Liver (tissue), 9 donors: Measurements from ENCODE around the gene CFAP77. TPM values are rescaled to one million over a fixed set of nuclear protein-coding genes. Genes with fewer than 3 reads are reported as not detected.

Experiments used
- DNase-seq: peaks from one replicate; pipeline ENCODE4 v3.0.0-alpha.2; 2017; ENCODE audit warnings: low spot score
- H3K27ac ChIP-seq, 2 donors: one replicate each; pipeline ENCODE4 v1.7.0; 2013; ENCODE audit warnings: inconsistent platforms in 2 of 2, low read length in 2 of 2, control low read depth in 1 of 2, low read depth in 1 of 2, mild to moderate bottlenecking in 1 of 2
- H3K27me3 ChIP-seq, 4 donors: one replicate each; pipeline versions ENCODE4 v1.6.1 to v1.7.0; 2013; ENCODE audit warnings: low read length in 3 of 4, inconsistent platforms in 1 of 4, mild to moderate bottlenecking in 1 of 4, moderate library complexity in 1 of 4; ENCODE audit not compliant: control insufficient read depth in 4 of 4, insufficient read depth in 4 of 4
- H3K36me3 ChIP-seq, 4 donors: one replicate each; pipeline versions ENCODE4 v1.6.1 to v1.7.0; 2013; ENCODE audit warnings: low read length in 3 of 4, mild to moderate bottlenecking in 3 of 4, low read depth in 1 of 4, moderate library complexity in 1 of 4; ENCODE audit not compliant: control insufficient read depth in 4 of 4, insufficient read depth in 3 of 4
- H3K4me1 ChIP-seq, 4 donors: one replicate each; pipeline versions ENCODE4 v1.6.1 to v1.7.0; 2013; ENCODE audit warnings: low read length in 3 of 4, mild to moderate bottlenecking in 3 of 4, moderate library complexity in 1 of 4; ENCODE audit not compliant: control insufficient read depth in 4 of 4, insufficient read depth in 4 of 4
- H3K4me3 ChIP-seq, 3 donors: one replicate each; pipeline versions ENCODE4 v1.6.1 to v1.7.0; 2013; ENCODE audit warnings: low read length in 3 of 3, control low read depth in 1 of 3, low read depth in 1 of 3, mild to moderate bottlenecking in 1 of 3
- H3K9ac ChIP-seq, 2 donors: one replicate each; pipeline ENCODE4 v1.7.0; 2013; ENCODE audit warnings: low read length in 2 of 2, mild to moderate bottlenecking in 2 of 2, moderate library complexity in 2 of 2, control low read depth in 1 of 2, low read depth in 1 of 2
- H3K9me3 ChIP-seq, 4 donors: one replicate each; pipeline versions ENCODE4 v1.6.1 to v1.7.0; 2013; ENCODE audit warnings: low read length in 3 of 4; ENCODE audit not compliant: control insufficient read depth in 4 of 4
- EGR1 ChIP-seq, 2 donors: IDR thresholded peaks; 2 replicates each; pipeline ENCODE4 v1.6.1; 2016 to 2018; ENCODE audit warnings: antibody characterized with exemption in 2 of 2, low read depth in 2 of 2
- FOXA2 ChIP-seq: IDR thresholded peaks from 2 replicates; pipeline ENCODE4 v1.6.1; 2016; ENCODE audit warnings: antibody characterized with exemption
- GABPA ChIP-seq, 2 donors: IDR thresholded peaks in 1 of 2; conservative IDR thresholded peaks in 1 of 2; 2 replicates each; pipeline ENCODE4 v1.6.1; 2016; ENCODE audit warnings: antibody characterized with exemption in 2 of 2, mild to moderate bottlenecking in 1 of 2, moderate library complexity in 1 of 2
- HNF4A ChIP-seq, 2 donors: conservative IDR thresholded peaks; 2 replicates each; pipeline ENCODE4 v1.6.1; 2016; ENCODE audit warnings: antibody characterized with exemption in 2 of 2, mild to moderate bottlenecking in 2 of 2
- HNF4G ChIP-seq: IDR thresholded peaks from 2 replicates; pipeline ENCODE4 v1.6.1; 2016; ENCODE audit warnings: antibody characterized with exemption
- JUND ChIP-seq, 2 donors: IDR thresholded peaks; 2 replicates each; pipeline ENCODE4 v1.6.1; 2016; ENCODE audit warnings: antibody characterized with exemption in 2 of 2
- MAX ChIP-seq: IDR thresholded peaks from 2 replicates; pipeline ENCODE4 v1.6.1; 2016; ENCODE audit warnings: antibody characterized with exemption
- NR2F2 ChIP-seq: IDR thresholded peaks from 2 replicates; pipeline ENCODE4 v1.6.1; 2016; ENCODE audit warnings: antibody characterized with exemption
- RAD21 ChIP-seq, 2 donors: IDR thresholded peaks; 2 replicates each; pipeline ENCODE4 v1.6.1; 2016; ENCODE audit warnings: antibody characterized with exemption in 2 of 2, mild to moderate bottlenecking in 2 of 2
- REST ChIP-seq: IDR thresholded peaks from 2 replicates; pipeline ENCODE4 v1.6.1; 2016; ENCODE audit warnings: antibody characterized with exemption, mild to moderate bottlenecking
- RXRA ChIP-seq, 2 donors: IDR thresholded peaks; 2 replicates each; pipeline ENCODE4 v1.6.1; 2017 to 2018; ENCODE audit warnings: antibody characterized with exemption in 2 of 2, mild to moderate bottlenecking in 1 of 2
- SP1 ChIP-seq: IDR thresholded peaks from 2 replicates; pipeline ENCODE4 v1.6.1; 2018; ENCODE audit warnings: antibody characterized with exemption, mild to moderate bottlenecking
- TAF1 ChIP-seq: conservative IDR thresholded peaks from 2 replicates; pipeline ENCODE4 v1.6.1; 2016; ENCODE audit warnings: antibody characterized with exemption, mild to moderate bottlenecking
- YY1 ChIP-seq: IDR thresholded peaks from 2 replicates; pipeline ENCODE4 v1.6.1; 2016; ENCODE audit warnings: antibody characterized with exemption, mild to moderate bottlenecking
- ZBTB33 ChIP-seq: IDR thresholded peaks from 2 replicates; pipeline ENCODE4 v1.6.1; 2016; ENCODE audit warnings: antibody characterized with exemption
- WGBS: extraction: QIAGEN DNeasy Blood & Tissue Kit; methylation state at CpG from one replicate; pipeline ENCODE4 v1.1.7; 2013; 5-methylcytosine and 5-hydroxymethylcytosine counted together
- polyA plus RNA-seq, 2 donors: library from polyadenylated mRNA; stranded (reverse) in 1 of 2; unstranded in 1 of 2; fragments of 200-250 nt in 1 of 2; fragments of >200 nt in 1 of 2; fragmentation: Nextera tagmentation in 1 of 2; extraction: Ambion mirVana in 1 of 2; gene quantifications; one replicate each; pipeline versions ENCODE4 v1.2.1 to v1.2.3, GENCODE V29; 2013 to 2015
- total RNA-seq, 2 donors: library from RNA; depleted of rRNA; stranded (reverse); fragments of >200 nt; gene quantifications; one replicate each; pipeline ENCODE4 v1.2.3, GENCODE V29; 2014
- donor health status: healthy.
- donor health status: healthy.
- donor health status: healthy.
- donor health status: healthy.
- donor health status: healthy.

Gene CFAP77
- total and polyA plus RNA-seq, 4 donors = not detected

- no peak overlapping the region for H3K9ac ChIP-seq
- no peak for DNase-seq
- no peak for TF ChIP-seq GABPA (IDR thresholded peaks at IDR 0.05 in 1 of 2, conservative IDR thresholded peaks at IDR 0.05 in 1 of 2)
- TF ChIP-seq RXRA (IDR thresholded peaks at IDR 0.05) = no peak
- TF ChIP-seq ZBTB33 = no peak
- peak; percentile 34 for TF ChIP-seq YY1
- TF ChIP-seq SP1 = no peak
- H3K36me3 ChIP-seq = peaks cover 8 to 49% (median 31%) of the 10 kb centered on the region in 4 donors
- no peaks in the 10 kb centered on the region for H3K27me3 ChIP-seq
- WGBS = 84% methylated on average over 9 of the region's 9 CpGs
- H3K4me1 ChIP-seq = no peaks in the 10 kb centered on the region
- no peaks in the 10 kb centered on the region for H3K9me3 ChIP-seq
- H3K4me3 ChIP-seq = no peak overlapping the region
- no peak overlapping the region for H3K27ac ChIP-seq
These were observed 28.0 kb upstream of the CFAP77 start for GRCh38 chr9:132381966-132382541.

- DNase-seq = no peak
- WGBS = 87% methylated on average over 10 of the region's 10 CpGs
- H3K27me3 ChIP-seq = no peaks in the 10 kb centered on the region
- no peaks in the 10 kb centered on the region for H3K9me3 ChIP-seq
- TF ChIP-seq YY1 = no peak
- no peak for TF ChIP-seq RXRA (IDR thresholded peaks at IDR 0.05)
- no peak for TF ChIP-seq SP1
- TF ChIP-seq EGR1 (IDR thresholded peaks at IDR 0.05; ENCODE audit: low read depth in 2 of 2) = no peak
- TF ChIP-seq HNF4A (conservative IDR thresholded peaks at IDR 0.05) = no peak
- no peak for TF ChIP-seq RAD21 (IDR thresholded peaks at IDR 0.05)
- TF ChIP-seq FOXA2 = no peak
- no peak for TF ChIP-seq NR2F2
- no peak for TF ChIP-seq MAX
- no peak for TF ChIP-seq TAF1
- TF ChIP-seq REST = no peak
- no peak for TF ChIP-seq GABPA (IDR thresholded peaks at IDR 0.05 in 1 of 2, conservative IDR thresholded peaks at IDR 0.05 in 1 of 2)
- TF ChIP-seq JUND (IDR thresholded peaks at IDR 0.05) = no peak
- TF ChIP-seq HNF4G = no peak
- no peak for TF ChIP-seq ZBTB33
- no peak overlapping the region for H3K27ac ChIP-seq
- H3K9ac ChIP-seq = no peak overlapping the region
- H3K36me3 ChIP-seq = peaks cover 10 to 48% (median 33%) of the 10 kb centered on the region in 4 donors
- no peaks in the 10 kb centered on the region for H3K4me1 ChIP-seq
- H3K4me3 ChIP-seq = no peak overlapping the region
These were observed 26.5 kb upstream of the CFAP77 start for GRCh38 chr9:132383462-132383883.
